Measurements from ENCODE around the gene PTOV1.
A peak's percentile ranks its signal among the peaks of the same experiment; 100 is the strongest.

Gene PTOV1

DNA sequence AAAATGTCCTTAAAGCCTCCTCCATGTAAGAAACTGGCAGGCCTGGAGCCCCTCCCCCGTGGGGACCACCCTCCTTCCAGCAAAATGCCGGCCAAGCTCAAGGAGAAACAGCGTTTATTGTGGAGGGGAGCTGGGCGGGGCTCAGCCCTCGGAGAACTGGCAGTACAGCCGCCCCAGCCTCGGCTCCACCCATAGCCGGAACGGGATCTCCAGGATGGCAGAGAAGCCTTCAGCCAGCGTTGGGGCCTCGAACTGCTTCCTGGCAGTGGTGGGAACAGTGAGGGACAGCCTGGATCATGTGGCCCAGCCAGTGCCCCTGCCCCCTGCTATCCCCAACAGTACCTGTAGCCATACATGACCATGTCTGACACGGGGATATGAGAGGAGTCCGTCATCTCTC lies 10.1 kb downstream of the PTOV1 start:
- no peak for DNase-seq

DNA sequence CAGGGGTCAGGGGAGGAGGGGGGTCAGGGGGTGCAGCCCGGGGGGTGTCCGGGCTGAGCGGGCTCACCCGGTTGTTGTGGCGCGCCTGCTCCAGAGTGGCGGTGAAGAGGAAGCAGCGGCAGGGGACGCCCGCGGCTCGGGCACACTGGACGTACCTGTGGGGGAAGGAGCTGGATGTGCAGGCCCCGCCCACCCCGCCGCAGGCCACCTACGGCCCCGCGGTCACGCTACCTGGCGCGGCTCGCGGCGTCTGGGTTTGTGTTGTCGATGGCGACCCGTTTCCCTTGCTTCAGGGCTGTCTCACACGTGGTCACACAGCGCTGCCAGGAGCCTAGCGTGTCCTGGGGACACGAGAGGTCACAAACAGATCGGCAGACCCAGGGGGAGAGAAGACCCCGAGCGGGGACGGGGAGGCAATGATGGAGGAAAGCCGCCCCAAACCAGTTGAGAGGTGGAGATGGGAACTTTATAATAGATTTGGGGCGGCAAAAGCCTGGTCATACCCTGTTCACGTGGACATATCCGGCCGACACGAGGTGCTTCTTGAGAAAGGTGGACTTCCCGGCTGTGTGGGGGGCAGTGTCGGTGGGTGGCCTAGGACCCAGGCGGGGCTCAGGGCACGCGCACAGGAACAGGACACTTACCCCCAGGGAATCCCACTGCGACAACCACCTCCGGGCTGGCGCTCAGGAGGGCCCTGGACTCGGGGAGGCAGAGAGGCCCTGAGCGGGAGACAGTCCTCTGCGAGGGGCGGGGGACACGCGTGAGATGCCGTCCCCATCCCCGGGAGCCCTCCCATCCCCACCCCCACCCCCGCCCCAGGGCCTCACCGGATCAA lies 10.8 kb downstream of the PTOV1 start:
- DNase-seq, result no peak

DNA sequence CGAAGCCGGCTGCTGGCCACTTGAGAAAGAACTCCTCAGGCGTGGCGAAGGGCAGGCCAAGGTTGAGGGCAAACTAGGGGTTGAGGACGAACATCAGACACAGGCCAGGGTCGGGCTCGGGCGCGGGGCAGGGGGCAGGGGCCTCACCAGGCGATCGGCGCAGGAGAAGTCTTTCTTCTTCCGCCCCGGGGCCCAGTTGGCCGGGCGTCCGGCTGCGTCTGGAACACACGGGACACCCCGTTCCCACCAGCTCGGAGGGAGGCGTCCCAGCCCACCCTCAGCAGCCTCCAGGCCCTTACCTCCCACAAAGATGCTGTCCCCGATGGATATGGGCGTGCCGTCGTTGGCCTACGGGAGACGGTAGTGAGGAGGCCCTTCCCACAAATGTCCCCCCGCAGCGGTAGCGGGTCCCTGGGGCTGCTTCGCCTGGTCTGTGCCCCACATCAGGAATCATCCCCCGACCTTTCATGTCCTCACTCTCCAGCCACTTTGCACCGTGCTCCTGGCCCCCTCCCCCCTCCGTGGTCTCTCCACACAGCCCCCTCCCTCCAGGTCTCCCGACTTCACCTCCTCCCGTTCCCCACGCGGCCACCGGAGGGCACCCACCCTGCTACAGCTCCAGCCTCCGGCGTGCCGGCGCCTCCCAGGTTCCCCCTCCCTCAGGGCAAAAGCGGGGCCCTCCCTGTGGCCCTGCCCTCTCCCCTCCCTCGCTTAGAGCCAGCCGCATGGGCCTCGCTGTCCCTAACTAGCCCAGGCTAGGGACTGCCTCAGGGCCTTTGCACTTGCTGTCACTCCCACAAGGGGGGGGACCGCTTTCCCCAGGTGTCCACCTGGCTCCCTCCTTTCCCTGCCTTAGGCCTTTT lies 11.7 kb downstream of the PTOV1 start:
- DNase-seq, result no peak

DNA sequence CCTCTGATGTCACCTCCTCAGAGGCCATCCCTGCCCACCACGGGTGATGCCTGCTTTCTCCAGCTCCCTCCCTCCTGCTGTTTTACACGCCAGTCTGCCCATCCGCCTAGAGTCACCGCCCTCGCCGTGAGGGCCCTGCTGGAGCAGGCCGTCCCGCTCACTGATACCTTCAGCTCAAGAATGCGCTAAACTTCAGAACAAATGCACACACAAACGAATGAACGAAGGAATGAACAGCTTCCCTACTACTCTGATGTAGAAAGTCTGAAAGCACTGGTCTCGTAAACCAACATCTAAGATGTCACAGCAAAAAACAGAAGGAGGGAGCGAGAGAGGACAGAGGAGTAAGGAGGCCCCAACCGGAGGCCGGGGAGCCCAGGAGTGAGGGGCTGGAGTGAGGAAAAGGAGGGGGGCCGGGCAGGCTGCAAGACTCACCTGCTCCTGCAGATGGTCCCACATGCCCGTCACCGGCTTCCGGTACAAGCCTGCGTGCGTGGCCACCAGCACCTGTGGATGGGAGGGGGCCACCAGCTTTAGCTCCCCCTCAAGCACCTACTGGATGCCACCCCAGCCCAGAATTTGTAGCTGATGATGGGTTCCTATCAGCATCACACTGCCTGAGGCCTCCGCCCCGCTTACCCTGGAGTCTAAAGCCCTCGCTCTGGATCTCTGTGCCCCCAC lies 12.4 kb downstream of the PTOV1 start:
- DNase-seq, result no peak

DNA sequence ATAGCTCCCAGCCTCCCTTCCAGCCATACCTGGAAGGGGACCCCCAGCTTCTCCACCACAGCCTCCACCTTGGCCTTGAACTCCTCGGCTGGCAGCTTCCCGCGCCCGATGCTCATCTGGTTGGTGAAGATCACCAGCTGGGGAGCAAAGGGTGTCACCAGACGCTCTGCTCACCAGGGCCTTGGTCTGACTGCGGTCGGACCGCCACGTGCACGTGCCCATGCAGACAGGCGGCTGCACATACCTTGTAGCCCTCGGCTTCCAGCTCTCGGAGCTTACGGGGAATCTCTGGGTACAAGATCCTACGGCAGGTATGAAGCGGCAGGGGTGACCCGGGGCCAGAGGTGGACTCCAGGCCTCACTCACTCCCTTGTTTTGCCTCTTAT lies 13.0 kb downstream of the PTOV1 start:
- DNase-seq, result no peak

DNA sequence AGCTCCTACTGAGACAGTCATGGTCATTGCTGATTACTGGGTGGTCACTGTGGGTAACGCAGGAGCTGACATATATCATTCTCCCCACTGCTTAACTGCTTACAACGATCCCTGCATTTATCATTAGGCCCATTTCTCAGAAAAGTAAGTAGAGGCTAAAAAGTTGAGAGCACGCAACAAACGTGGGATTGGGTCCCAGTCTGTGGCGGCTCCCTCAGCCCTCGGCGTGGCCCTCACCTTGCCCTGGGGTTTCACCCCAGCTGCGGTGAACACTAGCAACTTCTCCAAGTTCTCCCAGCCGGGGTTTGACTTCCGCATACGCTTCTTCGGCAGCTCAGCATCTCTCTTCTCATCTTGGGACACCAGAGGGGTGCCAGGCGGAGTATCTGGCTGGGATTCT lies 13.9 kb downstream of the PTOV1 start:
- DNase-seq, result no peak

DNA sequence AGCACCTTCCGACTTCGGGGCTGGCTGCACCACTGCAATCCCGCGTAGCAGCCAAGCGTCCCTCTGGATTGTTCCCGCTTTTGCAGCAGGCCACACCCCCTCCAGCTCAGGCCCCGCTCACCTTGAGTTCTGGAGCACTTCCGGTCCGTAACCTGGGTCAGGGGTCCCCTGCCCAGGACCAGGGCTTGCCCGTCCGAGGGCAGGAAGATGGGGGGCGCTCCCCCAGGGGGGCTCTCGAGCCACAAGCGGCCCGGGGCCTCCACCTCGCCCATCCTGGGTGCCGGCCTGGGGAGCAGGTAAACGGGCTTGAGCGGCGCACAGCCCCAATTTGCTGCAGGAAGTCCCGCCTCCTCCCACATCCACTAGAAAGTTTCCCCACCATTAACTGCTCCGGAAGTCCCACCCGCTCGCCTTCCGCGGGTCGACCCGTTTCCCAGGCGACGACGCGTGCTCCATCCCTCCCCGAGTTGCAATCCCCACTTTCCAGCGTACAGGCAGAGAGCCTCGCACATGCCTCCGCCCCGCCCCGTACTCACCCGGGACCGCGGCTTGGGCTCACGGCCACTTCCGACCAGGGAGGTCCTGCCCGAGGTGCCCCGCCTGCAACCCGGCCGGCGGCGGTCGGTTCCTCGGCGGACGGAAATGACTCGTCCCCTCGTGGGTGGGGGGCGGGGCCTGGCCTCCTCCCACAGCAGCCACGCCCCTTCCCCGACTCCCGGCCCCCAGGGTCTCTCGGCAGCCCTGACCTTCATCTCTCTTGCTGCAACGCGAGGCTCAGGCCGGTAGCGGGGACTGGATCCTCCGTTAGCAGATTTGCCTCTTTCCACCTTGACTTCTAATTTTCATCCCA lies 16.2 kb downstream of the PTOV1 start, which contains the start of gene PNKP:
PNKP (minus strand) TSS at position 644 of the 850 bp plus-strand sequence; CDS start at position 272, 372 bp downstream.
- peak; percentile 78 for DNase-seq

DNA sequence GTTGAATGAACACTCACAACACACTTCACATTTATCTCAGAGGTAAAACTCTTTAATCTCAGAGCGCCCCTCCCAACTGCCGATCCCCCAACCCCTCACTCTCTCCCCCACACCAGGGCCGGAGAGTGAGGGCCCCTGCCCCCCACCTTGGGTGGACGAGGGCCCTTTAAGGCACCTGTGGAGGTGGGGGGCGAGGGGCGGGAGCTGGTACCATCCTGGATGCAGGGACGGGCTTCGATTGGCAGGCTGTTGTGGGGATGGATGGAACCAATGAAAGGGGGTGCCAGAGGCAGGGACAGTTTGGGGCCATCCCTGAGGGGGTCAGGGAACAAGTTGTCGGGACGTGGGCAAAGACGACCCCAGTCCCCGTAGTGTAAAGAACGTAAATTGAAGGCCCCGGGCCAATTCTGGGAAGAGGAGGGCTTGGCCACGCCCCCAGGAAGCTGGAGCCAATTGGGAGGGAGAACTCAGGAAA lies 18.1 kb downstream of the PTOV1 start:
- no peak for DNase-seq

DNA sequence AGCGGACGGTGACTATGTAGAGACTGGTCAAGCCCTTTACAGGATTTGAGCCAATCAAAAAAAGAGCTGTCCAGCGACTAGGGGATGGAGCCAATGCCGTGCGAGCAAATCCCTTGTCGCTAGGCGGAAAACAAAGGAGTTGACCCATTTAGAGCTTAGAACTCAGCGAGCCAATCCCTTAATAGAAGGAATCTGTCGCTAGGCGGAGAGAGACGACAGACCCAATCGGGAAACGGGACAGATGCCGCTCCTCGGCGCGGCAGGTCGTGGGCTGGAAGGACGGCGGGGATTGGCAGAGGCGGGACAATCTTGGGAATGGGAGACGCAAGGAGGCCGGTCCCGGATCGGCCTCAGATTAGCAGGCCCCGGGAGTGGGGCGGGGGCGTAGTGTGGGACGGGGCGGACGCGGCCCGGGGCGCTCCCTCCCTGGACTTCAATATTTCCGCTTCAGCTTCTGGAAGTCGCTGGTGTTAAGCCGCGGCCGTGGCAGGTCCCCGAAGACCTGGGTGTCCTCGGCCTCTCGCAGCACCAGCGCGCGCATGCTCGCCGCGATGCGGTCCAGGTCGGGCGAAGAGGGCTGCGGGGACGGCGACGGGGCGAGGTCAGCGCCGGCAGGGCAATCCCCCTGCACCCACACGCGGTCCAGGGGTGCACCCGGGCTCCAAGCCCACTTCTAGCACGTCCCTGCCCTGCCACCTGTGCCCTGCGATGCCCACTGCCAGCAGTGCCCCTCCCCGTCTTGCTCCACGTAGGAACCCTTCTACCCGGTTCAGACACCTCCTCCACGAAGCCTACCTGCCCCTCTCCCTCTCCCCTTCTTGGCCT lies 18.7 kb downstream of the PTOV1 start:
- peak; percentile 99 for DNase-seq

DNA sequence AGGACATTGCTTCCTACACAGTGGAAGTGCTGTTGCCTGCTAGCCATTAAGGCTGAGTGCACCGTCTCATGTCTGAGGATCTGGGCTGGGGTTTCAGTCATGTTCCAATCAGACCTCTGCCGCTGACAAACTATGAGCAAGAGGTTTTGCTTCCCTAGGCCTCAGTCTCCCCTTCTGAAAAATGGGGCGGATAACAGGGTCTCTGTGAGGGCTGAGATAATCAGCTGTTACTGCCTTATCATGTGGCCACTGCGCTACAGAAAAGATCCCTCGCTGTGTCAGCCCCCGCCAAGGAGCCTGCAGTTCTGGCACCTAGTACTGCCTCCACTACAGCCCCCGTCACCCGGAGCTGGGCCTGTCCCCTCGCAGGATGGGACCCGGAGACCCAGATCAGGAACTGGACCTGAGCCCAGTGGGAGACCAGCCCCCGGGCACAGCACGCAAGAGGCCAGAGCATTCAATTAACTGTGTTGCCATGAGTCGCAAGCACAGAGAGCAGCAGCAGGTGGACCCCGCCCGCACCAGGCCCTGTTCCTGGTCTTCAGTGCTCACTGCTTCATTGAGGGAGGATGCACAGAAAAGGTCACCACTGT lies 19.4 kb downstream of the PTOV1 start:
- no peak for DNase-seq

DNA sequence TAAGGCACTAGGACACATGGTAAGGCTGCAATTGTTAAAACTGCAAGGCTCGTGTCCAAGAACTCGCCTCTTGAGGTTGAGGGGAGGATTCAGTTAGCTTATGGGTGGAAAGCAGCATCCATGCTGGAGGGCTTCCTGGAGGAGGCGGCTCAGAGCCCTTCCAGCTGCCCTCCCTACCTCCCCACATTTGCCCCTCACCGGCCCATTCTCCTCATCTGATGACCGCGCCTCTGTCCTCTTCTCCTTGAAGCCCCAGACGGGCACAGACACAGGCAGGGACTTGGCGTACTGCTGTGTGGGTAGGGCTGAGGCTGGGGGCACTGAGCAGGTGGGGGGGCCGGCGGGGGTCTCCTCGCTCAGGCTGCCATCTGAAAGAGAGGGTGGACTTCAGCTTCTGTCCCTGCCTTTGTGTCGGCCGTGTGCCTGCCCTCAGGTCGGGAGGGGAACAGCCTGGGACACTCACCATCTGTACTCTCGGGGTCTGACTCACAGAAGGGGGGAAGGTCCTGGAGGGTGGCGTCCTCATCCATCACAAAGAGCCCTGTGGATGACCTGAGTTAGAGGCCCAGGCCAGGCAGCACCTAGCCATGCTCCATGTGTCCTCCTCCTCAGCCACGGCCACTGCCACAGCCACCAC lies 20.5 kb downstream of the PTOV1 start:
- DNase-seq, result no peak

DNA sequence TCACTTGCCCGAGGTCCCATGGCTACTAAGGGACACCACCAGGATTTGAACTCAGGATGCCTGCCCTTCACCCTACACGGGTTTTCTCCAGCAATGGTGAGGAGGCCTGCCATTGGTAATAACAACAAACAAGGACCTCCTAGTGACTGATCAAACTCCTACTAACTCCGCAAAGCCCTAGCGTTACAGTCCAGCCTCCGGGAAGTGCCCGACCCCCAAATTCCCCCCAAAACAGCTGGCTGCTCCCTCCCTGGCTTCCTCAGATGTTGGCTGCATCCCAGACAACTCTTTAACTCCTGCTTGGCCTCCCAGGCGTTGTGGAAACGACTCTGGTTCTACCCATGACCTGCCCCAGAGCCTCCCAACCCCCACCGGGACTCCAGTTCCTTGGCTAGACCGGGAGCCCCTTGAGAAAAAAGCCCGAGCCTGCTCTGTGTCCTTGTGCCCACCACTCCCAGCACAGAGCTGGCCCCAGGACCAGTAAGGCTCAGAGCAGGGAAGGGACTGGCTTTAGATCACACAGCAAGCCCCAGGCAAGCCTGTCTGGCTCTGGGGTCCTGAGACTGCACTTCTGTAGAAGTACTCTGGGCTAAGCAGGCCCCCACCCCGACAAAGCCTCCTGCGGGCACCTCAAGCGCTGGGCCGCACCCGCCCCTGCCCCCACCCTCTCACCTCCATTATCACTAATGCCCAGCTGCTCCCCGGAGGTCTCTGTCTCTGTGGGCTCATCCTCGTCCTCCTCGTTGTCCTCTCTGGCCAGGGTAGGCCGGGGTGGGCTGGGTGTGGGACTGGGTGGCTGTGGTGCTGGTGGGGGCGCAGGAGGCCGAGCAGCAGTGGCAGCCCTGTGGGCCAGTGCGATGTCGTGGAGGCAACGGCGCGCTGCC lies 21.5 kb downstream of the PTOV1 start:
- no peak for DNase-seq

DNA sequence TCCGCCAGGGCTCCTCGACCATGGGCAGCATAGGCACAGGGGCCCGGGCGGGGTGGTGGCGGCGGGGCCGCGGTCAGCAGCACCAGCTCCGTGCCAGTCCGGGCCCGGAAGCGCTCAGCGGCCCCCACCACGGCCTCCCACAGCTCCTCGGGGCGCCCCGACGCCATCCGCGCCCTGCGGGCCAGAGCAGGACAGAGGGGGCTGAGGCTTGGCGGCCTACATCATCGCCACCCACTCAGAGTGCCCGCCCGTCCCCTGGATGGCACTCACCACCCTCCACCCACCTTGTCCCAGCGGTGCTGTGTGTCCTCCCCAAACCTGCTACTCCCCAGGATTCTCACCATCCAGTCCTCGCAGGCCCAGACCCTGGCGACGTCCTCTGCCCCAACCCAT lies 22.2 kb downstream of the PTOV1 start:
- no peak for DNase-seq

DNA sequence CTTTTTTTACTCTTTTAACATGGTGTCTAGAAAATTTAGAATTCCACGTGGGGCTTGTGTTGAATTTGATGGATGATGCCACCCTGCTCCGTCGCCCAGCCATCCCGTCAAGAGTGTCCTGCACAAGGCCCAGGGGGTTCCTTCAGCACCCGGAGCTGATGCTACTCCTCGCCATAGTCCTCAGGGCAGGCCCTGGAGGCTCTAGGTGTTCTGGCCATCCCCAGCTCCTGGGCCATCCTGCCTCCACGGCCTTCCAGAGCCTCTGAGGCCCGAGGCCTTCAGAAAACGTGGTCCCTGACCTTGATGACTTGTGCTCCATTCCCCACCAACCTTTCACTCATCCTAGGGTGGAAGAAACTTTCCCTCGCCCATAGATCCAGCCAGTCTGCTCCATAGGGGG lies 22.9 kb downstream of the PTOV1 start:
- no peak for DNase-seq

DNA sequence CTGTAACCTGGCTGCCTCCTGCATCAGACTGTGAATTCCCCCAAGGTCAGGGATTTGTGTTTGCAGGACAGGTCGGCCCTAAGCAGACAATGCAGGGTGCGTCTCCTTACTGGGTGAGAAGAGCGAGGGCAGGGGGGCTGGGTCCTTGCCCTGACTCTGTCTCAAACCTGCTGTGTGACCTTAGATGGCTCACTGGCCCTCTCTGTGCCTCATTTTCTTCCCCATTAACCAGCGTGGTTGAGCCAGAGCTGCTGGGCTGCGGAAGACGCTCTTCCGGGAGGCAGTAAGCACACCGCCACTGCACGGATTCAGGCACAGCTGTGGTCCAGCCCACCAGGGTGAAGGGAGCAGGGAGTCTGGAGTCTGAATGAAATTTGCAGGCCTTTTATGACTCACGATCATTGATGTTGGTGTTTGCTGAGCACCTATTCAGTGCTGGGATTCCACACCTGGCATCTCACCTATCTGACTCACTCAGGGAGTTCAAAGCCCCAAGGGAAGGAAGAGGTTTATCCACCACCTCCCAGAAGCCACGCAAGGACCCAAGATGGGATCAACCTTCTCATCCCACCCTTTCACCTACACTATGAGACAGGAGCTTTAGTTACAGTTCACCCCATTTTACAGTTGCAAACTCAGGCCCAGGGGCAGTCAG lies 23.7 kb downstream of the PTOV1 start:
- DNase-seq, result no peak

DNA sequence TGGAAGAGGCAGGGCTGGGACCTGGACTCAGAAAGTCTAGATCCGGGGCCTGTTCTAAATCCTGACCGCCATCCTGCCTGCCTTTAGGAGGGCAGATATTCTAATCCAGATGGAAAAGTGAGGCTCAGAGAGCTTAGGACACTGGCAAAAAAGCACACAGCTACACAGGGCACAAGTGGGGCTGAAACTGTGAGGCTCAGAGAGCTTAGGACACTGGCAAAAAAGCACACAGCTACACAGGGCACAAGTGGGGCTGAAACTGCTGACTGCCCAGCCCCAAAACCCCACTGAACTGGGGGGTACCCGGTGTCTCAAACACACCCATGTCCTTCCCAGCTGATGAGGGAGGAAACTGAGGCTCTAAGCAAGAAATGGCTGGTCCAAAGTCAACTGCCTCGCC lies 24.2 kb downstream of the PTOV1 start:
- no peak for DNase-seq

DNA sequence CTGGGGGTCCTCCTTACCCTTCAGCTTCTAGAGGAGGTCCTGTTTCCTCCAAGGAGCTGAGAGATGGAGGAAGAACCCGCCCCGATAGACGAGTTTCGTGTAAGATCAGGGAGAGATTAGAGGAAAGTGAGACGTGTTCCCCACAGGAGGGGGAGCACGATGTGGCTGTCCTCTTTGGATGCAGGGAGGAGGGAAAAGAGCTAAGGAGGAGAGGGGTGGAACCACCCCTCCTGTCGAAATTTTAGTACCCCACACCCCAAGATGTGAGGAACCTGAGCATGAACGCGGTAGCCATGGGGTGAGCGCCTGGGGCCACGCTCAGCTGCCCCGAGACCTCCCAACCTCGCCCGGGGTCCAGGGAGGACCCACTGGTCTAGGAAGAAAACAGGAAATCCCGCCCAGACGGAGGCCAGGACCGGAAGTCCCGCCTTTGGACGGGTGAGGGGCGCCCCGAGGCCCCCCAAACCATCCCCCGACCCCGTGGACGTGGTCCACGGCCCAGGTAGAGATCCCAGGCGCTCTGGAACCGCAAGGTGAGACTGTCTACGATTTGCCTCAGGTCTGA lies 25.0 kb downstream of the PTOV1 start:
- DNase-seq, result peak; percentile 17

DNA sequence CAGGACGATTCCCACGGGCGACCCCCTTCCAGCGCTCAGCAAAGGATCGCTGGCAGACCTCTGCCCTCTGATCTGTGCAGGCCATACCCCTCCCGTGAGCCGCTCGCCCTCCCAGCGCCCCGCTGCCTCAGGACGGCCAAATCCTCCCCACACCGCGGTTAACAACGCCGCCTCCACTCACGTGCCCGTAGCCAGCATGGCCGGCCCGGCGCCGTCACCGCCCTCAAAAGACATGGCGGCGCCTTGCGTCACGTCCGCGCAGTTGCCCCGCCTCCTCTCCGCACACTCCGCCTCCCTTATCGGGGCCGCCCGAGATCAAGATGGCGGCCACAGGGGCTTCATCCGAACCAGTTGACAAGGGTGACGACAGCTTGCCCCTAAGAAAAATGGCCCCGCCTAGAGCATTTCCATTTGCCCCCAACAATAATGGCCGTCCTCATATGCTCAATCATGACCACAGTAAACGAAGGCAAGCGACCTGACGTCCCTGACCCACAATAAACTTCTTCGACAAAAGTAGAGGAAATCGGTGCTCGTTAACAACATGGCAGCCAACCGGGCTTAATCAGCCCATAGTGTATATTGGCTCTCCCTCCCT lies 25.6 kb downstream of the PTOV1 start:
- peak; percentile 98 for DNase-seq
